ENCODE measurements around the gene DBNDD1.
"Not testable (repeated sequence)": the region's sequence is repeated elsewhere in the genome, so short reads cannot be mapped to it uniquely, and the experiment has no call there.

The DBNDD1 gene

GRCh38 chr16:90010676-90011507, 8.4 kb downstream of the DBNDD1 start:
- Histone ChIP-seq H3K4me1 (ENCODE audit: insufficient read depth, low read length) (no peaks in the 10 kb centered on the region; the same call in 1 of the 2 replicates), H3K36me3 (ENCODE audit: insufficient read depth, low read length) (no peaks in the 10 kb centered on the region), H3K9ac (ENCODE audit: low read depth, low read length) (no peak overlapping the region), H3K9me3 (ENCODE audit: control insufficient read depth, insufficient read depth, low read length) (no peaks in the 10 kb centered on the region)

GRCh38 chr16:90009172-90009899, 9.9 kb downstream of the DBNDD1 start:
- Histone ChIP-seq H3K9ac (ENCODE audit: low read depth, low read length) (no peak overlapping the region), H3K36me3 (ENCODE audit: insufficient read depth, low read length) (no peaks in the 10 kb centered on the region), H3K9me3 (ENCODE audit: control insufficient read depth, insufficient read depth, low read length) (no peaks in the 10 kb centered on the region), H3K4me1 (ENCODE audit: insufficient read depth, low read length) (no peaks in the 10 kb centered on the region; the same call in 1 of the 2 replicates)

- H3K4me1 ChIP-seq (ENCODE audit: insufficient read depth, low read length): no peaks in the 10 kb centered on the region; the same call in 1 of the 2 replicates
- H3K9me3 ChIP-seq (ENCODE audit: control insufficient read depth, insufficient read depth, low read length): no peaks in the 10 kb centered on the region
- no peak overlapping the region for H3K9ac ChIP-seq (ENCODE audit: low read depth, low read length)
- no peaks in the 10 kb centered on the region for H3K36me3 ChIP-seq (ENCODE audit: insufficient read depth, low read length)
Measured at GRCh38 chr16:90008708-90009145, 10.5 kb downstream of the DBNDD1 start.

DNA sequence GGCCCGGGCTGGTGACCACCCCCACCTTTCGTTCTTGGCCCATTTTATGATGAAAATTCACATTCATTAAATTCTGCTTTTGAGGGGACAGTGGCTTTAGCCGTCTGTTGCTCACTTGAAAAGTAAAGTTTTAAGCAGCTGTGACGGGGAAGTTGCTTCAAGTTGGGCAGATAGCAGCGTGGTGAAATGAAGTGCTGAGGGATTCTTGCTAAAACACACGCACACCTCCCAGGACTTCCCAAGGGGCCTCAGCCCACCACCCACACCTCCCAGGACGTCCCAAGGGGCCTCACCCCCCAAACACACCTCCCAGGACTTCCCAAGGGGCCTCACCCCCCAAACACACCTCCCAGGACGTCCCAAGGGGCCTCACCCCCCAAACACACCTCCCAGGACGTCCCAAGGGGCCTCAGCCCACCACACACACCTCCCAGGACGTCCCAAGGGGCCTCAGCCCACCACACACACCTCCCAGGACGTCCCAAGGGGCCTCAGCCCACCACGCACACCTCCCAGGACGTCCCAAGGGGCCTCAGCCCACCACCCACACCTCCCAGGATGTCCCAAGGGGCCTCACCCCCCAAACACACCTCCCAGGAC, 11.5 kb downstream of the DBNDD1 start:
- not testable (repeated sequence) for H3K4me1 ChIP-seq (ENCODE audit: insufficient read depth, low read length); H3K9ac ChIP-seq (ENCODE audit: low read depth, low read length); H3K9me3 ChIP-seq (ENCODE audit: control insufficient read depth, insufficient read depth, low read length); H3K36me3 ChIP-seq (ENCODE audit: insufficient read depth, low read length)

- H3K4me1 ChIP-seq (ENCODE audit: insufficient read depth, low read length): no peaks in the 10 kb centered on the region; the same call in 1 of the 2 replicates
- H3K9ac ChIP-seq (ENCODE audit: low read depth, low read length): no peak overlapping the region
- H3K9me3 ChIP-seq (ENCODE audit: control insufficient read depth, insufficient read depth, low read length): no peaks in the 10 kb centered on the region
- no peaks in the 10 kb centered on the region for H3K36me3 ChIP-seq (ENCODE audit: insufficient read depth, low read length)
Measured at GRCh38 chr16:90007015-90007414, 12.2 kb downstream of the DBNDD1 start.

GRCh38 chr16:90005956-90006663, 13.1 kb downstream of the DBNDD1 start:
- H3K36me3 ChIP-seq (ENCODE audit: insufficient read depth, low read length): no peaks in the 10 kb centered on the region
- H3K4me1 ChIP-seq (ENCODE audit: insufficient read depth, low read length): no peaks in the 10 kb centered on the region
- no peaks in the 10 kb centered on the region for H3K9me3 ChIP-seq (ENCODE audit: control insufficient read depth, insufficient read depth, low read length)
- no peak overlapping the region for H3K9ac ChIP-seq (ENCODE audit: low read depth, low read length)

- Histone ChIP-seq H3K9ac (ENCODE audit: low read depth, low read length) (no peak overlapping the region), H3K9me3 (ENCODE audit: control insufficient read depth, insufficient read depth, low read length) (no peaks in the 10 kb centered on the region), H3K4me1 (ENCODE audit: insufficient read depth, low read length) (no peaks in the 10 kb centered on the region), H3K36me3 (ENCODE audit: insufficient read depth, low read length) (no peaks in the 10 kb centered on the region)
Measured at GRCh38 chr16:90004577-90004976, 14.7 kb downstream of the DBNDD1 start.

DNA sequence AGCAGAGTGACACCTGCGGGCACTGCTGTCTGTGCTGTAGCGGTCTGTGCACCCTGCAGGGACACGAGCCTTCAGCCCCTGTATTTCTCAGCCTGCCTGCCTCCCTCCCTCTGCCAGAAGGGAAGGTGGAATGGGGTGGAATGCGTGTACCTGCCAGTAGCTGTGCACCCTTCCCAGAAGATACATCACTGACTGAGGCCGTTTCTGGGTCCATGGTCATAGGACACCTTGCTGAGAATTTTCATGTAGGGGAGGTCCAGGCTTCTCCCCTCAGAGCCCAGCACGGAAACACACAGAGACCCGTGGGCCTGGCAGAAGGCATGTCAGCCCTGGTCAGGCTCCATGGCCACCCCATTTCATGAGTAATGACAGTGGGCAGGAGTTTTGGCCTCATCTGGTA, 16.5 kb downstream of the DBNDD1 start:
- no peaks in the 10 kb centered on the region for H3K4me1 ChIP-seq (ENCODE audit: insufficient read depth, low read length)

DNA sequence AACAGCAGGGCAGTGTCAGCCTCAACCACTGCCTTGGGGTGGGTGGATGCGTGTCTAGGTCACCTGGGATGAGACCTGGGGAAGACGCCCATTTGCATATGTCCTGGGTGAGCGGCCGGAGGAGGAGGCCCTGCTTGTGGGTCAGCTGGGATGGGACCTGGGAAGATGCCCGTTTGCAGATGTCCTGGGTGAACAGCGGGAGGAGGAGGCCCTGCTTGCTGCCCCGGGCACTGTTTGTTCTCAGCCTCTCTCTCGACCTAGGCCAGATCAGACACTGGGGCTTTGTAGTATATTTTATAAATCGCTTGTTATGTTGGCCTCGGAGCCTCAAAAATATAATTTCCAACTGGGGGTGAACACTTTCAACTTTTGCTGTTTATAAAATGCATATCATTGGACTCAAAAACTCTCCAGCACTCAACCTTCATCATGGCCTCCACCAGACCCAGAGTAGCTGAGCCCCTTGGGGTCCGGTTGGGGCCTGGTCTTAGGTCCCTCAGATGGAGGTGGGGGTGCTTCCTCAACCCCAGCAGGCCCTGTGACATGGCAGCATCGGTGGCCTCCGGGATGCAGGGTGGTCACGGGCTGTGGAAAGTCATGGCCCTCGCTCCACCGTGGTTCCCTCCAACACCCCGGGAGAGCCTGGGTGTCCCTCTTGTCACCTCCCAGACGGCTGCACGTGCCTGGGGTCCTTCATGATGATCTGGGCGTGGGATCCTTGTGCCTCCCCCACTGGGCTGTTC, 17.3 kb downstream of the DBNDD1 start:
- Histone ChIP-seq H3K9me3 (ENCODE audit: control insufficient read depth, insufficient read depth, low read length) (no peaks in the 10 kb centered on the region; the same call in 1 of the 2 replicates), H3K9ac (ENCODE audit: low read depth, low read length) (no peak overlapping the region), H3K36me3 (ENCODE audit: insufficient read depth, low read length) (peaks cover 2% of the 10 kb centered on the region; the same call in 1 of the 2 replicates), H3K4me1 (ENCODE audit: insufficient read depth, low read length) (no peaks in the 10 kb centered on the region)

More for the DNA sequence above, 16.5 kb downstream of the DBNDD1 start:
- no peaks in the 10 kb centered on the region; the same call in 1 of the 2 replicates for H3K9me3 ChIP-seq (ENCODE audit: control insufficient read depth, insufficient read depth, low read length)
- no peak overlapping the region for H3K9ac ChIP-seq (ENCODE audit: low read depth, low read length)
- no peaks in the 10 kb centered on the region; the same call in 1 of the 2 replicates for H3K36me3 ChIP-seq (ENCODE audit: insufficient read depth, low read length)

DNA sequence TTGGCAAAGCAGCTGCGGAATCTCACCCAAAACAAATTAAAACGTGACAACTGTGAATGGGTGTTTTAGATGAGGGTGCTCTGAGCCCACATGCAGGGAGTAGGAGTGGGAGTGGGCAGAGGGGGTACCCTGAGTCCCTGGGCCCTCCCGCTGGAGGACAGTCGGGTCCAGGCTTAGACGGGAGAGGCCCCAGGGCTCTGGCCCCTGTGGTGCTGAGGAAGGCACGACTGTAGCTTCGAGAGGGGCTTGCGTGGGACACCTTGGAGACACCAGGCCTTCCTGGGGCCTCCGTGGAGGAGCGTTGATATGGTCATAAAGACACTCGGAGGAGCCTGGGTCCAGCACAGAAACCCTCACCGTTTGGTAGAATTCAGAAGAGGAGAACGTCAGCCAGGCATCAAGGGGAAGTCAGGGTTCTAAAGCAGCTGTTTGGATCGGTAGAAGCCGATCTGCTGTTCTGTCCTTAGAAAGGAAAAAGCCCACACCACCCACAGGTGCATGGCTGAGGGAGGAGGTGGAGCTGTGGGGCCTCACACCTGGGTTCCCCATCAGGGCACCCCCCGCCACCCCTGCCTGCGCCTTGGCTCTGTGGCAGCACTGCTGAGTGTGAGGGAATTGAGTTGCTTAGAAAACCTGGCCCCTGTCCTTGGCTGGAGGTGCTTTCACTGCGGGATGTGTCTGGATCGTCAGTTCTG, 18.4 kb downstream of the DBNDD1 start:
- no peaks in the 10 kb centered on the region for H3K4me1 ChIP-seq (ENCODE audit: insufficient read depth, low read length)
- peaks cover 5% of the 10 kb centered on the region; the same call in 1 of the 2 replicates for H3K36me3 ChIP-seq (ENCODE audit: insufficient read depth, low read length)
- H3K9ac ChIP-seq (ENCODE audit: low read depth, low read length): no peak overlapping the region
- peaks cover 9% of the 10 kb centered on the region for H3K9me3 ChIP-seq (ENCODE audit: control insufficient read depth, insufficient read depth, low read length)

DNA sequence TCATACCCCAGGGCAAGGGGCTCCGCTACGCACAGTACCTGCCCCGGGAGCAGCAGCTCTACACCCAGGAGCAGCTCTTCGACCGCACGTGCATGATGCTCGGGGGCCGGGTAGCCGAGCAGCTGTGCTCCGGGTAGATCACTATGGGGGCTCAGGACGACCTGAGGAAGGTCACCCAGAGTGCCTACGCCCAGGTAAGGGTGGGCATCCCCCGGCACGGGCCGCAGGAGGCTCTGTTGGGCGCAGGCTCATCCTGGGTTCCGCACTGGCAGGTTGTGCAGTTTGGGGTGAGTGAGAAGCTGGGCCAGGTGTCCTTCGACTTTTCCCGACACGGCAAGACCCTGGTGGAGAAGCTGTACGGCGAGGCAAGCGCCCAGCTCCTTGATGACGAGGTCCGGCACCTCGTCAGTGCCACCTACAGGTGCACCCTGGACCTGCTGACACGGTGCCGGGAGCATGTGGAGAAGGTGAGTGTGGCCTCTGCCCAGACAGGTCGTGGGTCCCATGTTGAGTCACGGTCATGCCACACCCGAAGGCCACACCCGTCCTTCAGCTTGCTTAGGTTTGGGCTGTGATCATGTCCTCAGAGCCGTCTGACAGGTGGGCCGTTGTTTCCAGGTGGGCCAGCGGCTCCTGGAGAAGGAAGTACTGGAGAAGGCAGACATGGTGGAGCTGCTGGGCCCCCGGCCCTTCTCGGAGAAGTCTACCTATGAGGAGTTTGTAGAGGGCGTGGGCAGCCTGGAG, 19.3 kb downstream of the DBNDD1 start:
- Histone ChIP-seq H3K36me3 (ENCODE audit: insufficient read depth, low read length) (peaks cover 5% of the 10 kb centered on the region; the same call in 1 of the 2 replicates), H3K9ac (ENCODE audit: low read depth, low read length) (no peak overlapping the region)

GRCh38 chr16:89996178-89996489, 23.1 kb downstream of the DBNDD1 start:
- Histone ChIP-seq H3K9ac (ENCODE audit: low read depth, low read length) (no peak overlapping the region), H3K4me1 (ENCODE audit: insufficient read depth, low read length) (no peaks in the 10 kb centered on the region), H3K9me3 (ENCODE audit: control insufficient read depth, insufficient read depth, low read length) (peaks cover 41% of the 10 kb centered on the region), H3K36me3 (ENCODE audit: insufficient read depth, low read length) (peaks cover 31% of the 10 kb centered on the region)

More for the DNA sequence above, 19.3 kb downstream of the DBNDD1 start:
- no peaks in the 10 kb centered on the region for H3K4me1 ChIP-seq (ENCODE audit: insufficient read depth, low read length)
- peaks cover 17% of the 10 kb centered on the region for H3K9me3 ChIP-seq (ENCODE audit: control insufficient read depth, insufficient read depth, low read length)

Data from ES-I3 (cell line).